GM21576 (cell line): ENCODE results near the gene EPHB2.

Experiments
- ATAC-seq: cut with Tn5 transposase; IDR thresholded peaks from one replicate; pipeline ENCODE4 v1.9.1; 2021; ENCODE audit warnings: mild to moderate bottlenecking, moderate library complexity; ENCODE audit not compliant: unreplicated experiment

Gene EPHB2

GRCh38 chr1:22876359-22877111 lies 165.9 kb downstream of the EPHB2 start:
- no peak for ATAC-seq

GRCh38 chr1:22877112-22877915 lies 166.7 kb downstream of the EPHB2 start:
- ATAC-seq: no peak

GRCh38 chr1:22877980-22878379 lies 167.3 kb downstream of the EPHB2 start:
- no peak for ATAC-seq

GRCh38 chr1:22878626-22879025 lies 168.0 kb downstream of the EPHB2 start:
- no peak for ATAC-seq

GRCh38 chr1:22879445-22879844 lies 168.8 kb downstream of the EPHB2 start:
- no peak for ATAC-seq

GRCh38 chr1:22880174-22880601 lies 169.5 kb downstream of the EPHB2 start:
- ATAC-seq: no peak

- ATAC-seq: no peak
Observed at GRCh38 chr1:22883406-22883805, 172.8 kb downstream of the EPHB2 start.

GRCh38 chr1:22884806-22885530 lies 174.3 kb downstream of the EPHB2 start:
- no peak for ATAC-seq

GRCh38 chr1:22886211-22886610 lies 175.6 kb downstream of the EPHB2 start:
- no peak for ATAC-seq

- no peak for ATAC-seq
Observed at GRCh38 chr1:22887491-22887890, 176.9 kb downstream of the EPHB2 start.

GRCh38 chr1:22888320-22889075 lies 177.9 kb downstream of the EPHB2 start:
- no peak for ATAC-seq

- no peak for ATAC-seq
Observed at GRCh38 chr1:22889213-22889827, 178.7 kb downstream of the EPHB2 start.

- no peak for ATAC-seq
Observed at GRCh38 chr1:22892789-22893188, 182.2 kb downstream of the EPHB2 start.

GRCh38 chr1:22893292-22893691 lies 182.7 kb downstream of the EPHB2 start:
- no peak for ATAC-seq

- ATAC-seq: no peak
Observed at GRCh38 chr1:22895357-22895756, 184.7 kb downstream of the EPHB2 start.

- no peak for ATAC-seq
Observed at GRCh38 chr1:22896184-22896583, 185.5 kb downstream of the EPHB2 start.

- ATAC-seq: no peak
Observed at GRCh38 chr1:22900451-22900850, 189.8 kb downstream of the EPHB2 start.

- ATAC-seq: no peak
Observed at GRCh38 chr1:22903113-22903512, 192.5 kb downstream of the EPHB2 start.

- ATAC-seq: no peak
Observed at GRCh38 chr1:22906968-22907367, 196.3 kb downstream of the EPHB2 start.

- ATAC-seq: no peak
Observed at GRCh38 chr1:22907528-22907927, 196.9 kb downstream of the EPHB2 start.
